Left ventricle myocardium inferior (tissue), 1 donor: ENCODE data around the gene ADGRG4. TPM values are rescaled to one million over a fixed set of nuclear protein-coding genes. Genes with fewer than 3 reads are reported as not detected.

Experiments used
- DNase-seq: peaks from one replicate; pipeline ENCODE4 v3.0.0-alpha.2; 2020
- H3K27ac ChIP-seq: fragments of 200-600 bp; replicated peaks from 2 replicates; pipeline ENCODE4 v1.8.0; 2021
- H3K27me3 ChIP-seq: fragments of 200-600 bp; 2 replicates; pipeline ENCODE4 v1.8.0; 2021; ENCODE audit warnings: low read depth
- H3K36me3 ChIP-seq: fragments of 200-600 bp; 2 replicates; pipeline ENCODE4 v1.8.0; 2021
- H3K4me1 ChIP-seq: fragments of 200-600 bp; 2 replicates; pipeline ENCODE4 v1.8.0; 2021
- H3K4me3 ChIP-seq: fragments of 200-600 bp; 2 replicates; pipeline ENCODE4 v1.8.0; 2021; ENCODE audit warnings: mild to moderate bottlenecking, moderate library complexity
- H3K9me3 ChIP-seq: fragments of 200-600 bp; replicated peaks from 2 replicates; pipeline ENCODE4 v1.8.0; 2021
- CTCF ChIP-seq: fragments of 200-600 bp; IDR thresholded peaks from 2 replicates; pipeline ENCODE4 v1.8.0; 2021; ENCODE audit warnings: antibody characterized with exemption, mild to moderate bottlenecking, borderline replicate concordance
- intact Hi-C: fragments of 100-400 bp; cut with micrococcal nuclease; formaldehyde crosslinking; loops from one replicate; pipeline ENCODE4 v1.11.0; 2022
- total RNA-seq: library from RNA; stranded (reverse); fragmentation: NEBNext Ultra II Directional; extraction: Animal tissue kit (Norgen Biotek cat#: 25700); gene quantifications from one replicate; pipeline ENCODE4 v1.2.1, GENCODE V29; 2021
- donor health status: DM: no; HTN: yes; CAD: no; lungs with severe emphysema.

ADGRG4 gene
- total RNA-seq, 1 donor from 2014 or later, result not detected

GRCh38 chrX:136328933-136329332 lies 28.2 kb downstream of the ADGRG4 start:
- Histone ChIP-seq H3K36me3 (no peaks in the 10 kb centered on the region), H3K27me3 (no peaks in the 10 kb centered on the region), H3K4me1 (no peaks in the 10 kb centered on the region), H3K4me3 (no peak overlapping the region), H3K27ac (no peak overlapping the region), H3K9me3 (no peaks in the 10 kb centered on the region)
- TF ChIP-seq CTCF, result no peak
- intact Hi-C loops, result no loop called here
- no peak for DNase-seq

GRCh38 chrX:136336623-136337022 lies 35.9 kb downstream of the ADGRG4 start:
- peak; percentile 22 for TF ChIP-seq CTCF
- H3K27me3 ChIP-seq, result no peaks in the 10 kb centered on the region
- H3K9me3 ChIP-seq, result peaks cover 13% of the 10 kb centered on the region
- intact Hi-C loops, result no loop called here
- no peak overlapping the region for H3K27ac ChIP-seq
- H3K4me1 ChIP-seq, result no peaks in the 10 kb centered on the region
- H3K36me3 ChIP-seq, result no peaks in the 10 kb centered on the region
- no peak for DNase-seq
- H3K4me3 ChIP-seq, result no peak overlapping the region

GRCh38 chrX:136339702-136340101 lies 38.9 kb downstream of the ADGRG4 start:
- Histone ChIP-seq H3K27ac (no peak overlapping the region), H3K36me3 (no peaks in the 10 kb centered on the region), H3K4me1 (no peaks in the 10 kb centered on the region), H3K4me3 (no peak overlapping the region), H3K27me3 (no peaks in the 10 kb centered on the region), H3K9me3 (peaks cover 13% of the 10 kb centered on the region)
- DNase-seq, result no peak
- intact Hi-C loops, result no loop called here
- no peak for TF ChIP-seq CTCF

GRCh38 chrX:136344320-136344719 lies 43.6 kb downstream of the ADGRG4 start:
- no peak for TF ChIP-seq CTCF

GRCh38 chrX:136346506-136346905 lies 45.7 kb downstream of the ADGRG4 start:
- H3K4me1 ChIP-seq, result no peaks in the 10 kb centered on the region
- no peak overlapping the region for H3K27ac ChIP-seq
- TF ChIP-seq CTCF, result no peak
- no peak overlapping the region for H3K4me3 ChIP-seq
- intact Hi-C loops, result no loop called here
- DNase-seq, result no peak
- no peaks in the 10 kb centered on the region for H3K36me3 ChIP-seq
- H3K9me3 ChIP-seq, result no peaks in the 10 kb centered on the region
- no peaks in the 10 kb centered on the region for H3K27me3 ChIP-seq

More at GRCh38 chrX:136344320-136344719, 43.6 kb downstream of the ADGRG4 start:
- no peaks in the 10 kb centered on the region for H3K4me1 ChIP-seq
- DNase-seq, result no peak
- intact Hi-C loops, result no loop called here
- H3K36me3 ChIP-seq, result no peaks in the 10 kb centered on the region
- no peaks in the 10 kb centered on the region for H3K9me3 ChIP-seq
- H3K27ac ChIP-seq, result no peak overlapping the region
- H3K27me3 ChIP-seq, result no peaks in the 10 kb centered on the region
- H3K4me3 ChIP-seq, result no peak overlapping the region

- intact Hi-C loops, result no loop called here
- no peak overlapping the region for H3K4me3 ChIP-seq
- no peaks in the 10 kb centered on the region for H3K4me1 ChIP-seq
- H3K27ac ChIP-seq, result no peak overlapping the region
- H3K27me3 ChIP-seq, result no peaks in the 10 kb centered on the region
- H3K9me3 ChIP-seq, result no peaks in the 10 kb centered on the region
- H3K36me3 ChIP-seq, result no peaks in the 10 kb centered on the region
- no peak for TF ChIP-seq CTCF
- no peak for DNase-seq
These were observed 46.9 kb downstream of the ADGRG4 start for GRCh38 chrX:136347706-136348105.
